Central memory CD8-positive, alpha-beta T cell (primary cell): ENCODE results near the gene CPAMD8.
A peak's percentile ranks its signal among the peaks of the same experiment; 100 is the strongest.
"Not testable (repeated sequence)": the region's sequence is repeated elsewhere in the genome, so short reads cannot be mapped to it uniquely, and the experiment has no call there.

Experiments
- ATAC-seq: fragments of 150-1000 bp; cut with Tn5 transposase; replicated peaks from 2 replicates; pipeline ENCODE4 v1.10.0; 2022; ENCODE audit warnings: mild to moderate bottlenecking, moderate FRiP score, moderate number of reproducible peaks; ENCODE audit not compliant: poor library complexity, severe bottlenecking; ENCODE audit errors: extremely low read depth
- DNase-seq, 2 donors: peaks; one replicate each; pipeline ENCODE4 v3.0.0; 2021; ENCODE audit warnings: low spot score in 2 of 2
- H3K27ac Mint-ChIP-seq: one replicate; pipeline ENCODE4 v1.8.0; 2022; ENCODE audit warnings: low read depth, mild to moderate bottlenecking, moderate library complexity, mixed read lengths
- H3K27me3 Mint-ChIP-seq: one replicate; pipeline ENCODE4 v1.8.0; 2022; ENCODE audit warnings: mixed read lengths
- H3K36me3 Mint-ChIP-seq: one replicate; pipeline ENCODE4 v1.8.0; 2022; ENCODE audit warnings: mild to moderate bottlenecking, moderate library complexity, mixed read lengths; ENCODE audit not compliant: insufficient read depth
- H3K4me1 Mint-ChIP-seq: one replicate; pipeline ENCODE4 v1.8.0; 2022; ENCODE audit warnings: mixed read lengths
- H3K4me3 Mint-ChIP-seq: one replicate; pipeline ENCODE4 v1.8.0; 2022; ENCODE audit warnings: mild to moderate bottlenecking, moderate library complexity, mixed read lengths
- H3K9me3 Mint-ChIP-seq: one replicate; pipeline ENCODE4 v1.8.0; 2022; ENCODE audit warnings: mixed read lengths

CPAMD8 gene

DNA sequence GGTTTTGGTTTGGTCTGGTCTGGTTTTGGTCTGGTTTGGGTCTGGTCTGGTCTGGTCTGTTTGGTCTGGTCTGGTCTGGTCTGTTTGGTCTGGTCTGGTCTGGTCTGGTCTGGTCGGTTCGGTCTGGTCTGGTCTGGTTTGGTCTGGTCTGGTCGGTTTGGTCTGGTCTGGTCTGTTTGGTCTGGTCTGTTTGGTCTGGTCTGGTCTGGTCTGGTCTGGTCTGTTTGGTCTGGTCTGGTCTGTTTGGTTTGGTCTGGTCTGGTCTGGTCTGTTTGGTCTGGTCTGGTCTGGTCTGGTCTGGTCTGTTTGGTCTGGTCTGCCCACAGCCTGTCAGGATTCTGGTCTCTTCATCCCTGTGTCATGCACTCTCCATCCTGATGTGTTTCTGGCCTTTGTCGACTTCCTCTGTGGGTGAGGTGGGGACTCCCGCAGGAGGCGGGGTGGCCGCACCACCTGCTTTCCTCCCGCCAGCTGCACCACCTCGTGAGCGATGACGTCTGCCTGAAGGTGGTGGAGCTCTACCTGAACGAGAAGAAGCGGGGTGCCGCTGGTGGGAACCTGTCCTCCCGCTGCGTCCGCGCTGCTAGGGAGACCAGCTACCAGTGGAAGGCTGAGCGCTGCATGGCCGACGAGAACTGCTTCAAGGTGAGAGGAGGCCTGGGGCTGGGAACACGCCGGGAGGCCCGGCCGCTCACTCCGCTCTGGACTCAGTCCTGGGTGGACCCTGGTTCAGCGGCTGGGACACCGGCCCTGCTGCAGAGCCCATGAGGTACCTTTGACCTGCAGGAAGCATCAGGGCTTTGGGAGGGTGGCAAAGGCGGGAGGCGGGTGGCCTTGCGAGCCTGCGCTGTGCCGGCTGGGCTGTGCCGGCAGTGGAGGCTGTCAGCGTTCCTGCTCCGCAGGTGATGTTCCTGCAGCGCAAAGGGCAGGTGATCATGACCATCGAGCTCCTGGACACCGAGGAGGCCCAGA is 150.7 kb downstream of the CPAMD8 start:
- H3K27ac Mint-ChIP-seq = peak overlapping the region; percentile 96
- DNase-seq = no peak
- no peak overlapping the region for H3K4me3 Mint-ChIP-seq
- H3K27me3 Mint-ChIP-seq = no peaks in the 10 kb centered on the region
- H3K4me1 Mint-ChIP-seq = peaks cover 22% of the 10 kb centered on the region
- no peak for ATAC-seq
- no peaks in the 10 kb centered on the region for H3K9me3 Mint-ChIP-seq
- H3K36me3 Mint-ChIP-seq = peaks cover 18% of the 10 kb centered on the region

DNA sequence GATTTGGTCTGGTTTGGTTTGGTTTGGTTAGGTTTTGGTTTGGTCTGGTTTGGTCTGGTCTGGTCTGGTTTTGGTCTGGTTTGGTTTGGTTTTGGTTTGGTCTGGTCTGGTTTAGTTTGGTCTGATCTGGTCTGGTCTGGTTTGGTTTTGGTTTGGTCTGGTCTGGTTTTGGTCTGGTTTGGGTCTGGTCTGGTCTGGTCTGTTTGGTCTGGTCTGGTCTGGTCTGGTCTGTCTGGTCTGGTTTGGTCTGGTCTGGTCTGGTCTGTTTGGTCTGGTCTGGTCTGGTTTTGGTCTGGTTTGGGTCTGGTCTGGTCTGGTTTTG is 151.7 kb downstream of the CPAMD8 start:
- H3K27me3 Mint-ChIP-seq, DNase-seq, ATAC-seq, H3K9me3 Mint-ChIP-seq, H3K4me3 Mint-ChIP-seq: not testable (repeated sequence)
- Mint-ChIP-seq H3K27ac (peak overlapping the region; percentile 96), H3K4me1 (peaks cover 22% of the 10 kb centered on the region), H3K36me3 (peaks cover 15% of the 10 kb centered on the region)

DNA sequence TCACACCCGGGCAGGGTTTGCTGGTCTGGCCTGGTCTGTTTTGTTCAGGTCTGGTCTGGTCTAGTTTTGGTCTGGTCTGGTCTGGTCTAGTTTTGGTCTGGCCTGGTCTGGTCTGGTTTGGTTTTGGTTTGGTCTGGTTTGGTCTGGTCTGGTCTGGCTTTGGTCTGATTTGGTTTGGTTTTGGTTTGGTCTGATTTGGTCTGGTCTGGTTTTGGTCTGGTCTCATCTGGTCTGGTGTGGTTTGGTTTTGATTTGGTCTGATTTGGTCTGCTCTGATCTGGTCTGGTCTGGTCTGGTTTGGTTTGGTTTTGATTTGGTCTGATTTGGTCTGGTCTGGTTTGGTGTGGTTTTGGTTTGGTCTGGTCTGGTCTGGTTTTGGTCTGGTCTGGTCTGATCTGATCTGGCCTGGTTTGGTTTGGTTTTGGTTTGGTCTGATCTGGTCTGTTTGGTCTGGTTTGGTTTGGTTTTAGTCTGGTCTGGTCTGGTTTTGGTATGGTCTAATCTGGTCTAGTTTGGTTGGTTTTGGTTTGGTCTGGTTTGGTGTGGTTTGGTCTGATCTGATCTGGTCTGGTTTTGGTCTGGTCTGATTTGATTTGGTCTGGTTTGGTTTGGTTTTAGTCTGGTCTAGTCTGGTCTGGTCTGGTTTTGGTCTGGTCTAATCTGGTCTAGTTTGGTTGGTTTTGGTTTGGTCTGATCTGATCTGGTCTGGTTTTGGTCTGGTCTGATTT is 152.2 kb downstream of the CPAMD8 start:
- Mint-ChIP-seq H3K4me3 (no peak overlapping the region), H3K27me3 (no peaks in the 10 kb centered on the region), H3K9me3 (no peaks in the 10 kb centered on the region), H3K27ac (peak overlapping the region; percentile 96), H3K36me3 (peaks cover 15% of the 10 kb centered on the region), H3K4me1 (peaks cover 22% of the 10 kb centered on the region)
- DNase-seq = no peak
- no peak for ATAC-seq

DNA sequence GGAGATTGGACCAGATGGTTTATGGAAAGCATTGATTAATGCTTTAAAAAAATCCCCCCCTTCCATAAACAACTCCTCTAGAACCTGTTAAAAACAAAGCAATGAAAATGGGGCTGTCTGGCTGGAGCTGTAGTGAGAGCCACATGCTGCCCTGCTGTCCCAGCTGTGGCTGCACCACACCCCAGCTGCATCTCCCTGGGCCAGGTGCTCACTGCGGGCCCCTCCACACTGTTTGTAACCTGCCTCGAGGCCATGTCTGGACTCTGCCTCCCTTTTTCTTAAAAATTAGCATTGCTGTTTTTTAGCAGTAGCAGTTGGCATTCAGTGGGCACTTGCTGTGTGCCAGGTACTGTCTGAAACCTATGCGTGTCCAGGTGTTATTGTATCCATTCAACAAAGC is 153.0 kb downstream of the CPAMD8 start:
- no peak for DNase-seq
- H3K4me3 Mint-ChIP-seq = no peak overlapping the region
- H3K9me3 Mint-ChIP-seq = no peaks in the 10 kb centered on the region
- ATAC-seq = no peak
- H3K36me3 Mint-ChIP-seq = peaks cover 12% of the 10 kb centered on the region
- peak overlapping the region; percentile 96 for H3K27ac Mint-ChIP-seq
- peaks cover 22% of the 10 kb centered on the region for H3K4me1 Mint-ChIP-seq
- H3K27me3 Mint-ChIP-seq = no peaks in the 10 kb centered on the region

DNA sequence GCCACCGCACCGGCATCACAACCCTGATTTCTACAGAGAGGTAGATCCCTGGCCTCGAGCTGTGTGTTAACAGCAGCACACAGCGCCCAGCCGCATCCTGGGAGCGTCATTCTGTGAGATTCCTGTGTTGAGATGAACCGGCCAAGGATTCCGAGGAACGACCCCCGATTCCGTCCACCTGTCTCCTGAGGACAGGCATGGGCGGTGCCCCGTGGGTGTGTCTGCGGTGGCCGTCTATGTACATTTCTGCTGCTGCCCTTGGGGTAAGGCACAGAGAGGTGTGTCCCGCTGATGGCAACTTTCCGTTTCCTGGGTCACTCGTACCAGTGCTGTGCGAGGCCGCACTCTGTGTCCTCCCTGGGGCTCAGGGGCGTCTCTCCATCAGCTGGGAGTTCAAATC is 153.9 kb downstream of the CPAMD8 start:
- DNase-seq = no peak
- no peaks in the 10 kb centered on the region for H3K27me3 Mint-ChIP-seq
- peaks cover 12% of the 10 kb centered on the region for H3K36me3 Mint-ChIP-seq
- H3K9me3 Mint-ChIP-seq = no peaks in the 10 kb centered on the region
- no peak overlapping the region for H3K27ac Mint-ChIP-seq
- ATAC-seq = no peak
- H3K4me1 Mint-ChIP-seq = peaks cover 22% of the 10 kb centered on the region
- no peak overlapping the region for H3K4me3 Mint-ChIP-seq

DNA sequence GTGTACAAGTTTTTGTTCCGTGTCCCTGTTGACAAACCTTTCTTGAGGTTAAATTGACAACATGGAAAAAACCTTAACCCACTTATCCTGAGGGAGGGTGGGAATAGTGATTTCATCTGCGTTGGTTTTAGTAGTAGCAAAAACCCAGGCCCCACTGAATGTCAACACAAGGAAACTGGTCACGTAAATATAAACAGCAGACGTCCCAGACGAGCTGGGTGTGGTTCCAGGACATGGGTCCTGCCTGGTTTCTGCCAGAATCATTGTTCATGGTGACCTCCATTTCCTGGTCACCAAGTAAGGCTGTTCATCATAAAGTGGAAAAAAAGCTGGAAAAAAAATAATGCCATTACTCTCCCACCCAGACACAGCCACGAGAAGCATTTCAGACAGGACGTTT is 154.7 kb downstream of the CPAMD8 start:
- no peak for DNase-seq
- H3K36me3 Mint-ChIP-seq = peaks cover 12% of the 10 kb centered on the region
- no peak overlapping the region for H3K4me3 Mint-ChIP-seq
- H3K9me3 Mint-ChIP-seq = no peaks in the 10 kb centered on the region
- ATAC-seq = no peak
- no peaks in the 10 kb centered on the region for H3K27me3 Mint-ChIP-seq
- H3K27ac Mint-ChIP-seq = no peak overlapping the region
- peaks cover 22% of the 10 kb centered on the region for H3K4me1 Mint-ChIP-seq

DNA sequence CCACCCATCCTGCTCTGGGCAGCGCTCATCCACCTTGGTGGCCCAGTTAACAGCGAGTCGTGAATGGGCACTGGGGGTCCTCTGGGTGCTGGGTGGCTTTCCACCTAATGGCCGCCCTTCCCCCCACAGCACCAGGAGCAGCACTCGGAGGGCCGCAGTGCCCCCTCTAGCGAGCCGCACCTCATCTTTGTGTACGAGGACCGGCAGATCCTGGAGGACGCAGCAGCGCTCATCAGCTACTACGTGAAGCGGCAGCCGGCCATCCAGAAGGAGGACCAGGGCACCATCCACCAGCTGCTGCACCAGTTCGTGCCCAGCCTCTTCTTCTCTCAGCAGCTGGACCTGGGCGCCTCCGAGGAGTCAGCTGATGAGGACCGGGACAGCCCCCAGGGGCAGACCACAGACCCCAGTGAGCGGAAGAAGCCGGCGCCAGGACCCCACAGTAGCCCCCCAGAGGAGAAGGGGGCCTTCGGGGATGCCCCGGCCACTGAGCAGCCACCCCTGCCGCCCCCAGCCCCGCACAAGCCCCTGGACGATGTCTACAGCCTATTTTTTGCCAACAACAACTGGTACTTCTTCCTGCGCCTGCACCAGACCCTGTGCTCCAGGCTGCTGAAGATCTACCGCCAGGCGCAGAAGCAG is 157.2 kb downstream of the CPAMD8 start:
- Mint-ChIP-seq H3K4me1 (peaks cover 10% of the 10 kb centered on the region), H3K27me3 (no peaks in the 10 kb centered on the region), H3K27ac (no peak overlapping the region), H3K9me3 (no peaks in the 10 kb centered on the region), H3K36me3 (peaks cover 22% of the 10 kb centered on the region), H3K4me3 (no peak overlapping the region)
- ATAC-seq (no peak), DNase-seq (no peak)

DNA sequence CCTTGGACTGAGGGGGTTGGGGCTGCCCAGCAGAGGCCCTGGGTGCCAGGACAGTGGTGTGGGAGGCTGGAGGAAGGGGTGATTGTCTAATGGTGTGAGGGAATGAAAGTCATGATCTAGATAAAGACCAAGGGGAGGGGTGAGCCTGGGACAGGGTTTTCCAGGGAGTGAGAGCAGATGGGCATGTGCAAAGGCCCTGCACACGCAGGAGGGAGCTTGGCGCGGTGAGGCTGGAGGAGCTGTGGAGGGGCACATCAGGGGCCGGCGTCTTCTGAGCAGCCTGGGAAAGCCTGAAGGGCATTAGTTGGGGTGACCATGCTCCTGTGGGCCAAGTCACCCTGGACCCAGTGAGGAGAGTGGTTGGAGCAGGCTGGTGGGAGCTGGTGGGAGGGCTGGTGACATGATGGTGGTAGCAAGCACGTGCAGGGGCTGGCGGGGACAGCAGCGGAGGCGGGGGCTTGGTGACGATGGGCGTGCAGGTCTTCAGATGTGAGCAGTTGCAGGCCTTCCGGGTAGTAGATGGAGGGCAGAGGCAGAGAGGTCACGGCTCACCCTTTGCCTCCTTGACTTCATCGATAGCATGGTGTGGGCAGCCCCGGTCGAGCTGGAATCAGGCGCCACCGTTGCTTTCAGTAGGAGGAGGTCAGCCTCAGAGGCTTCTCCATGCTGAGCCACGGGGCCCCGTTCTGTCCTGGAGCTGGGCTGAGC is 158.0 kb downstream of the CPAMD8 start:
- no peak overlapping the region for H3K4me3 Mint-ChIP-seq
- H3K4me1 Mint-ChIP-seq = peaks cover 1% of the 10 kb centered on the region
- H3K36me3 Mint-ChIP-seq = peaks cover 23% of the 10 kb centered on the region
- H3K27ac Mint-ChIP-seq = no peak overlapping the region
- no peak for ATAC-seq
- no peak for DNase-seq
- H3K27me3 Mint-ChIP-seq = no peaks in the 10 kb centered on the region
- no peaks in the 10 kb centered on the region for H3K9me3 Mint-ChIP-seq

DNA sequence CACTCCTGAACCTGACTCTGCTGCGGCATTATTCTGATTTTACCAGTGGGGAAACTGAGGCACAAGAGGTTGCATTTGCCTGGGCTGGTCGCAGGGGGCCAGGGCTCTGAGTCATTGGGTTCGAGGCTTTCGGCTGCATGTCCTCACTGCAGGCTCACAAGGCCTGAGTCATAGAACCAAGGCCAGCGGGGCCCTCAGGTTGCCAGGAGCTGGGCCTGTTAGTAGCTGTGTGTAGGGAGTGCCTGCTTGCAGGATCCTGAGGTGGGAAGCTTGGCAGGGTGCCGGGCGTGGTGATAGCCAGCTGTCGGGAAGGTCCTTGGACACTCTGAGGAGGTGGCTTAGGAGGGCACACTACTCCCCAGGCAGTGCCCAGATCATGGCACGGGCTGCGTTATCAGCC is 159.4 kb downstream of the CPAMD8 start:
- Mint-ChIP-seq H3K27me3 (no peaks in the 10 kb centered on the region), H3K9me3 (no peaks in the 10 kb centered on the region), H3K4me1 (no peaks in the 10 kb centered on the region), H3K27ac (no peak overlapping the region), H3K4me3 (no peak overlapping the region), H3K36me3 (peaks cover 21% of the 10 kb centered on the region)
- ATAC-seq = no peak
- no peak for DNase-seq

DNA sequence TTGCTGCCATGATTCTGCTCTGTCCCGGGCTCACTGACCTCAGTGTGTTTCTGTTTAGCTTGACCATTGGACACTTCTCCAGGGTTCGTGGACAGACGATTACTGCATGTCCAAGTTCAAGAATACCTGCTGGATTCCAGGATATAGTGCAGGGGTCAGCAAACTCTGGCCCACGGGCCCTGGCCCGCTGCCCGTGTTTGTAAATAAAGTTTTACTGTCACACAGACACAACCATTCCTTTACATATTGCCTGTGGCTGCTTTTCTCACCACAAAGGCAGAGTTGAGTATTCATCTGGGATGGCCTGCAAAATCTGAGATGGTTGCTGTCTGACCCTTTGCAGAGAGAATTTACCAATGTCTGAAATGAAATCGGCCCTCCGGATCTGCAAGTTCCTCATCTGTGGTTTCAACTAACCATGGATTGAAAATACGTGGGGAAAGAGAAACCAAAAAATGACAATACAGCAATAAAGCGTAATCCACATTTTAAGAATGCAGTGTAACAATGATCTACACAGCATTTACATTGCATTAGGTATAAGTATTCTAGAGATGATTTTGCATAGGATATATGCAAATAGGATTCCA is 163.7 kb downstream of the CPAMD8 start:
- Mint-ChIP-seq H3K27ac (no peak overlapping the region), H3K36me3 (peaks cover 19% of the 10 kb centered on the region), H3K4me3 (no peak overlapping the region), H3K9me3 (no peaks in the 10 kb centered on the region), H3K27me3 (no peaks in the 10 kb centered on the region), H3K4me1 (no peaks in the 10 kb centered on the region)
- no peak for ATAC-seq
- DNase-seq = no peak

DNA sequence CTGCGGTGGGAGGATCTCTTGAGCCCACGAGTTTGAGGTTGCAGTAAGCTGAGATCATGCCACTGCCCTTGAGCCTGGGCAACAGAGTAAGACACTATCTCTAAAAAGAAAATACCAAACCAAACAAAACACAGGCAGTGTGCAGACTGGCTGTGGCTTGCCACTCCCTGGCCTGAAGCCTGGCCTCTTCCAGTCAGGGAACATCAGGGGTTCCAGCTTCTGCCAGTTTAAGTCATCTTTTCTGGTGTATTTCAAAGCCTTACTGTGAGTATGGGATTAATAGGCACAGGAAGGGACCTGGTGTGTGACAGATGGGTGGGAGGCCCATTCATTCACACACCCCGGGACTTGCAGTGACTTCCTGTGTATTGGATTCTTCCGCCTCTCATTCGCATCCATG is 164.8 kb downstream of the CPAMD8 start:
- Mint-ChIP-seq H3K27me3 (no peaks in the 10 kb centered on the region), H3K36me3 (peaks cover 22% of the 10 kb centered on the region), H3K27ac (no peak overlapping the region), H3K9me3 (no peaks in the 10 kb centered on the region), H3K4me3 (no peak overlapping the region), H3K4me1 (no peaks in the 10 kb centered on the region)
- DNase-seq = no peak
- no peak for ATAC-seq

DNA sequence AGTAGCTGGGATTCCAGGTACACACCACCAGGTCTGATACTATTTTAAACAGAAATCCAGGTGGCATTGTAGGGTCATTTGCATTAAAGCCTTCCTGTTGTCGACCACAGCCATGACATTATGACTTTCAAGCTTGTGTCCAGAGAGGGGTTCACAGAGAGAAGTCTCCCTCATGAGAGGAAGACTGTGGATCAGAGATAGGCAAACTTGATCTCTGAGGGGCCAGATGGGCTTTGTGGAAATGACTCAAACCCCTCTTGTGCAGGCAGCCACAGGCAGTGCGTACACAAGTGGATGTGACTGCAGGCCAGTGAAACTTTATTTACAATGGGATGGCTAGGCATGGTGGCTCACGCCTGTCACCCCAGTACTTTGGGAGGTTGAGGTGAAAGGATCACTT is 165.6 kb downstream of the CPAMD8 start:
- no peak overlapping the region for H3K27ac Mint-ChIP-seq
- peaks cover 20% of the 10 kb centered on the region for H3K36me3 Mint-ChIP-seq

More for the DNA sequence above, 165.6 kb downstream of the CPAMD8 start:
- Mint-ChIP-seq H3K4me3 (no peak overlapping the region), H3K4me1 (no peaks in the 10 kb centered on the region), H3K9me3 (no peaks in the 10 kb centered on the region), H3K27me3 (no peaks in the 10 kb centered on the region)
- DNase-seq = no peak
- ATAC-seq = no peak
